Right atrium auricular region (tissue), 2 donors: ENCODE data around the gene NTN1. TPM values are rescaled to one million over a fixed set of nuclear protein-coding genes. Genes with fewer than 3 reads are reported as not detected.

Experiments used
- DNase-seq: peaks from one replicate; pipeline ENCODE4 v3.0.0-alpha.2; 2019; ENCODE audit warnings: low spot score
- H3K27ac ChIP-seq, 2 donors: fragments of 200-600 bp; sonication (generic); 1 replicate in 1 of 2; 2 replicates in 1 of 2; pipeline ENCODE4 v1.5.1; 2016 to 2019
- H3K27me3 ChIP-seq, 2 donors: fragments of 200-600 bp; sonication (generic); one replicate each; pipeline versions ENCODE4 v1.5.1 to v1.6.0; 2017 to 2019
- H3K36me3 ChIP-seq: fragments of 200-600 bp; sonication (generic); one replicate; pipeline ENCODE4 v1.5.1; 2016
- H3K4me1 ChIP-seq, 2 donors: fragments of 200-600 bp; sonication (generic); one replicate each; pipeline versions ENCODE4 v1.5.1 to v1.6.0; 2017 to 2019
- H3K4me3 ChIP-seq, 2 donors: fragments of 200-600 bp; sonication (generic); 1 replicate in 1 of 2; 2 replicates in 1 of 2; pipeline ENCODE4 v1.5.1; 2017 to 2019; ENCODE audit warnings: mild to moderate bottlenecking in 1 of 2, moderate library complexity in 1 of 2
- H3K9me3 ChIP-seq, 2 donors: fragments of 200-600 bp; sonication (generic); one replicate each; pipeline ENCODE4 v1.5.1; 2019
- total RNA-seq, 2 donors: library from RNA; depleted of rRNA; stranded (reverse); fragments of >200 nt; gene quantifications; one replicate each; pipeline ENCODE4 v1.1.0, GENCODE V29; 2016
- TF ChIP-seq, protein P1 (sequence below), 2 donors: fragments of 200-600 bp; sonication (generic); IDR thresholded peaks; one replicate each; pipeline ENCODE4 v1.5.1; 2019; ENCODE audit warnings: antibody characterized with exemption in 2 of 2

NTN1 gene
- total RNA-seq, 2 donors from 2014 or later, result 142 to 163 TPM

DNA sequence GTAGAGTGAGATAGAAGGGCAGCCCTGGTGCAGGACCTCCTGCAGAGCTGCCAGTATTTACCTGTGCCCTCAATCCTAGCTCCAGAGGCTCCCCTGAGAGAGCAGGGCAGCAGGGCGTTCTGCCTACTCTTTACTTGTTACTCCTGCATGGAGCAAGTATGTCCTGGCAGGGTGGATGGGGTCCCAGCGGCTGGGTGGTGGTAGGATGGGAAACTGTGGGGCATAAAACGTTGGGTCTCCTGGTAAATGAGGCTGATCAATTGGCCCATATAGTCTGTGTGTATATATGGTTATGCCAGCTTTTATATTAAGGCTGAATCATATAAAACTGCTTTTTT is 192.0 kb downstream of the NTN1 start:
- Histone ChIP-seq H3K9me3 (peaks cover 0 to 18% of the 10 kb centered on the region in 2 donors), H3K4me1 (peaks cover 0 to 15% of the 10 kb centered on the region in 2 donors), H3K27me3 (no peaks in the 10 kb centered on the region), H3K27ac (no peak overlapping the region), H3K36me3 (no peaks in the 10 kb centered on the region), H3K4me3 (no peak overlapping the region)
- no peak for DNase-seq
- TF ChIP-seq, protein P1, sequence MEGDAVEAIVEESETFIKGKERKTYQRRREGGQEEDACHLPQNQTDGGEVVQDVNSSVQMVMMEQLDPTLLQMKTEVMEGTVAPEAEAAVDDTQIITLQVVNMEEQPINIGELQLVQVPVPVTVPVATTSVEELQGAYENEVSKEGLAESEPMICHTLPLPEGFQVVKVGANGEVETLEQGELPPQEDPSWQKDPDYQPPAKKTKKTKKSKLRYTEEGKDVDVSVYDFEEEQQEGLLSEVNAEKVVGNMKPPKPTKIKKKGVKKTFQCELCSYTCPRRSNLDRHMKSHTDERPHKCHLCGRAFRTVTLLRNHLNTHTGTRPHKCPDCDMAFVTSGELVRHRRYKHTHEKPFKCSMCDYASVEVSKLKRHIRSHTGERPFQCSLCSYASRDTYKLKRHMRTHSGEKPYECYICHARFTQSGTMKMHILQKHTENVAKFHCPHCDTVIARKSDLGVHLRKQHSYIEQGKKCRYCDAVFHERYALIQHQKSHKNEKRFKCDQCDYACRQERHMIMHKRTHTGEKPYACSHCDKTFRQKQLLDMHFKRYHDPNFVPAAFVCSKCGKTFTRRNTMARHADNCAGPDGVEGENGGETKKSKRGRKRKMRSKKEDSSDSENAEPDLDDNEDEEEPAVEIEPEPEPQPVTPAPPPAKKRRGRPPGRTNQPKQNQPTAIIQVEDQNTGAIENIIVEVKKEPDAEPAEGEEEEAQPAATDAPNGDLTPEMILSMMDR (IDR thresholded peaks at IDR 0.05), result no peak

DNA sequence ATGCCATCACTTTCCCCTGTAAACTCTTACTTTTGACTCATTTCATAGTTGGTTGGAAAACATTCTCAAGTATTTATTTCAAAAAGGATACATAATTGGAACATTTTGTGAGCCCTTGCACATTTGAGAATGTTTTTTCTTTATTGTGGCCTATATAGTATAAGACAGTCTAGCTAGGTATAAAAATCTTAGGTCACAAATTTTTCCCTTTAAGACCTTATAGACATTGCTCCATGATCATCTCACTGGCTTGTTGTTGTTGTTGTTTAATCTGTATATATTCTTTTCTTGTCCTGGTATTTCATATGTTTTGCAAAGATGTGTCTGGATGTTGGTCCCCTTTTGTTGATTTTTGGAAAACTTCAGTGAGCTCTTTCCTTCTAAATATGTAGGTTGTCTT is 194.2 kb downstream of the NTN1 start:
- peaks cover 0 to 15% of the 10 kb centered on the region in 2 donors for H3K4me1 ChIP-seq
- H3K4me3 ChIP-seq, result no peak overlapping the region
- H3K27ac ChIP-seq, result no peak overlapping the region
- DNase-seq, result no peak
- TF ChIP-seq, protein P1 (IDR thresholded peaks at IDR 0.05), result no peak
- H3K36me3 ChIP-seq, result no peaks in the 10 kb centered on the region
- no peaks in the 10 kb centered on the region for H3K27me3 ChIP-seq
- peaks cover 0 to 18% of the 10 kb centered on the region in 2 donors for H3K9me3 ChIP-seq

DNA sequence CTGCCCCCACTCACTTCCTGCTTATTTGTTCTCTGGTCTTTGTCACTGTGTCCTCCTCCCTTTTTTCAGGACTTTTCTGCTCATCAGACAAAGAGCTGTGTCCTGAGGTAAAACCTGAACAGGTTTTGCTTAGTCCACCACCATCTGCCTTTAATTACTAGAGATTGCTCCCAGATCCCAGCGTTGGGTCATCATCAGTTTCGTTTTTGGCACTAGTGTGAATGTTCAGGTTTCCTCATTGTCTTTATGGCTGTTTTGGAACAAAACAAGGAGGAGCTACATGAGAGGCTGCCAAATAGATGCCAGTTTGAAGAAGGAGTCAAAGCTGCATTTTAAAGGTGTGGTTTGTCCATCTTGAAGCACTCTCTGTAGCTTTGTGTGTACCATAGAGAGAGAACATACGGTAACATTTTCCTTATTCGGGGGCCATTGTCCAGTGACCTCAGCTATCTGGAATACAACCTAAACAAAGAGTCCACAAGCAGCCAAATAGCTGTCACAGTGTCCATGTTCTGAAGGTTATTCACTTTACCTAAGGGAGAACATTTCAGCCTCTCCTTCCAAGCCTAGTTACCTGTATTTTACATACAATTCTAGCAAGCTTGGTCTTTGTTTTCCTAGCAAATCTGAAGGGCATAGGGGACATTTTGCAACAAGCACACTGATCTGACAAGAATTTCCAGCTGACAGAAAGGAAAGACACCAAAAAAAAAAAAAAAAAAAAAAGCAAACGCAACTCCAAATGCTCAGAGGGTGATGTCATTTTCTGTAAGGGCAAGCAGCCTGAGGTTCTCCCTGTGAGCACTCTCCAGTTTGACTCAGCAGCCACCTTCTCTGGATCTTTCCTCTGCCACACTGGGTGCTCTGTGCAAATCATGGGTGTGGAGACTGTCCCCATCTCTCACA is 196.1 kb downstream of the NTN1 start:
- peaks cover 0 to 18% of the 10 kb centered on the region in 2 donors for H3K9me3 ChIP-seq
- TF ChIP-seq, protein P1 (IDR thresholded peaks at IDR 0.05), result no peak
- peak overlapping the region; percentile 37 to 57 for H3K27ac ChIP-seq
- H3K4me3 ChIP-seq, result no peak overlapping the region
- no peak for DNase-seq
- H3K36me3 ChIP-seq, result peaks cover 2% of the 10 kb centered on the region
- H3K27me3 ChIP-seq, result no peaks in the 10 kb centered on the region
- H3K4me1 ChIP-seq, result peaks cover 0 to 15% of the 10 kb centered on the region in 2 donors

DNA sequence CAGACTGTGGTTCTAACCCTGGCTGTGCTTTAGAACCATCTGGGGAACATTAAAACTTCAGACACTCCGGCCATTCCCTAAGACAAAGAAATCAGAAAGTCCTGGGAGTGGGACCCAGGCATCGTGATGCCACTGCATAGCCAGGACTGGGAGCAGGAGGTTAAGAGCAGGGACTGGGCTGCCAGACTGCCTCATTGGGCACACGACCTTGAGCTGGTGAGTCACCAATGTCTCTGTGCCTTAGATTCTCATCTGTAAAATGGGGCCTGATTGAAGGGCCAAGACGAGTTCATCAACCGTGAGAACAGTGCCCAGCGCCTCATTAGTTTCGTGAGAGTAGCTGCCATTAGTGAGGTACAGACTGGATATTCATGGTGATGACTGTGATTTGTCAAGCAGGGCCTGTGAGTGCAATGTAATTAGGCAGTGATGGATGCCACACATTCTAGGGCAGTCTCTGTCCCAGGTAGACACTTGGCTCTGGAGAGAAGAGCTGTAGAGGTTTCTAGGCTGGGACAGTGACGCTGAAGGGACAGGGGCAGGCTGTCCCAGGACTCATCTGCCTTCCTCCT is 196.8 kb downstream of the NTN1 start:
- H3K9me3 ChIP-seq, result peaks cover 0 to 18% of the 10 kb centered on the region in 2 donors
- peaks cover 9% of the 10 kb centered on the region for H3K36me3 ChIP-seq
- peak overlapping the region; percentile 37 to 57 for H3K27ac ChIP-seq
- H3K4me1 ChIP-seq, result peaks cover 0 to 15% of the 10 kb centered on the region in 2 donors
- no peak overlapping the region for H3K4me3 ChIP-seq
- no peaks in the 10 kb centered on the region for H3K27me3 ChIP-seq
- TF ChIP-seq, protein P1 (IDR thresholded peaks at IDR 0.05), result no peak
- no peak for DNase-seq

DNA sequence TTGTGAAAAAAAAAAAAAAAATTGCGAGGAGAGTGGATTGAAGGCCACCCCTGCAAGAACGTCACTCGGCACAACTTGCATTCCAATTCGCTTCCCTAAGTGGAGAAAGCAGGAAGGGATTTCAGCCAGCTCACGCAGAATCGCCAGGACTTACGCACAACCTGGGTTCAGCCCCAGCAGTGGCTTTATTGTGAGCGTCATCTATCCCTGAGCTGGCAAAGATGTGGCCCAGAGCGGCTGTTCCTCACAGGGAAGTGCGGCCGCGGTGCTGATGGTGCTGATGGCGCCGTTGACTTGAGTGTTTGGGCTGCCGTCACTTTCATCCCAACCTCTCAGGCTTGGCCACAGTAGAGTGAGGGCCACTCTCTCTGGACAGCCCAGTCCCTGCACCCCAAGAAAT is 197.6 kb downstream of the NTN1 start:
- Histone ChIP-seq H3K9me3 (peaks cover 0 to 18% of the 10 kb centered on the region in 2 donors), H3K4me1 (peaks cover 0 to 15% of the 10 kb centered on the region in 2 donors), H3K27ac (no peak overlapping the region), H3K27me3 (no peaks in the 10 kb centered on the region), H3K4me3 (no peak overlapping the region), H3K36me3 (peaks cover 9% of the 10 kb centered on the region)
- peak; percentile 69 for DNase-seq
- TF ChIP-seq, protein P1 (IDR thresholded peaks at IDR 0.05), result no peak
